Kidney (tissue), 14 donors: Measurements from ENCODE around the gene ACOXL. TPM values are rescaled to one million over a fixed set of nuclear protein-coding genes. Genes with fewer than 3 reads are reported as not detected.
A peak's percentile ranks its signal among the peaks of the same experiment; 100 is the strongest.

Experiments used
- DNase-seq, 5 donors: peaks; one replicate each; pipeline ENCODE4 v3.0.0-alpha.2; 2013 to 2020
- FAIRE-seq: peaks from 2 replicates; lab custom pipeline; 2012; peaks lifted over from hg19 to GRCh38; lab: Jason Lieb, UNC
- H3K27ac ChIP-seq, 2 donors: one replicate each; pipeline ENCODE4 v1.7.0; 2013; ENCODE audit warnings: low read depth in 2 of 2, low read length in 2 of 2, inconsistent platforms in 1 of 2
- H3K27me3 ChIP-seq: one replicate; pipeline ENCODE4 v1.7.1; 2013; ENCODE audit warnings: low read length, inconsistent platforms; ENCODE audit not compliant: control insufficient read depth, insufficient read depth
- H3K36me3 ChIP-seq, 3 donors: one replicate each; pipeline versions ENCODE4 v1.7.0 to v1.7.1; 2013; ENCODE audit warnings: low read length in 3 of 3, control low read depth in 1 of 3, inconsistent platforms in 1 of 3; ENCODE audit not compliant: insufficient read depth in 3 of 3, control insufficient read depth in 2 of 3
- H3K4me1 ChIP-seq, 3 donors: one replicate each; pipeline versions ENCODE4 v1.7.0 to v1.7.1; 2013; ENCODE audit warnings: low read length in 3 of 3, inconsistent platforms in 1 of 3, low read depth in 1 of 3; ENCODE audit not compliant: control insufficient read depth in 2 of 3, insufficient read depth in 2 of 3
- H3K4me3 ChIP-seq, 3 donors: one replicate each; pipeline versions ENCODE4 v1.7.0 to v1.8.1; 2013; ENCODE audit warnings: low read length in 3 of 3, control low read depth in 1 of 3, inconsistent platforms in 1 of 3
- H3K9ac ChIP-seq, 3 donors: one replicate each; pipeline versions ENCODE4 v1.7.0 to v1.7.1; 2013; ENCODE audit warnings: low read length in 3 of 3, control low read depth in 1 of 3, inconsistent platforms in 1 of 3
- H3K9me3 ChIP-seq, 3 donors: one replicate each; pipeline versions ENCODE4 v1.7.0 to v1.7.1; 2013; ENCODE audit warnings: low read length in 3 of 3, control low read depth in 1 of 3, inconsistent platforms in 1 of 3; ENCODE audit not compliant: control insufficient read depth in 2 of 3, insufficient read depth in 1 of 3
- CTCF ChIP-seq: IDR thresholded peaks from 3 replicates; pipeline ENCODE4 v1.5.1; 2012; ENCODE audit warnings: mild to moderate bottlenecking, moderate library complexity, borderline replicate concordance; ENCODE audit not compliant: insufficient read depth; ENCODE audit errors: extremely low read depth
- intact Hi-C: fragments of 100-400 bp; cut with DNase I; formaldehyde crosslinking; loops from one replicate; pipeline ENCODE4 v1.11.1; 2022
- polyA plus RNA-seq: library from polyadenylated mRNA; stranded (reverse); fragments of 350-450 nt; fragmentation: Illumina TruSeq; extraction: RNeasy Lipid Tissue Mini Kit (QIAGEN cat#74804); gene quantifications from one replicate; pipeline ENCODE4 v1.2.3, GENCODE V29; 2014; ENCODE audit warnings: low read depth, low replicate concordance; ENCODE audit not compliant: insufficient read depth
- total RNA-seq: library from RNA; stranded (reverse); fragmentation: NEBNext Ultra II Directional; extraction: Animal tissue kit (Norgen Biotek cat#: 25700); gene quantifications from one replicate; pipeline ENCODE4 v1.2.1, GENCODE V29; 2021
- donor health status: control.
- donor health status: control.
- donor health status: control.
- donor health status: control.
- donor health status: control.
- donor health status: DM: yes; HTN: yes; CAD: no.
- donor health status: Normal renal cell carcinoma (clear cell type).

The ACOXL gene
- total and polyA plus RNA-seq, 2 donors from 2014 or later, result 2.0 TPM; not detected in 1

GRCh38 chr2:110745048-110745447 lies 12.7 kb downstream of the ACOXL start:
- DNase-seq (no peak), FAIRE-seq (no peak)
- no peaks in the 10 kb centered on the region for H3K4me1 ChIP-seq
- no peak overlapping the region for H3K9ac ChIP-seq
- H3K27me3 ChIP-seq, result no peaks in the 10 kb centered on the region
- no peaks in the 10 kb centered on the region for H3K9me3 ChIP-seq
- intact Hi-C loops, result no loop called here
- no peak for TF ChIP-seq CTCF
- H3K4me3 ChIP-seq, result no peak overlapping the region
- no peak overlapping the region for H3K27ac ChIP-seq
- H3K36me3 ChIP-seq, result no peaks in the 10 kb centered on the region

GRCh38 chr2:110746586-110747521 lies 14.5 kb downstream of the ACOXL start:
- no peak for FAIRE-seq
- TF ChIP-seq CTCF, result no peak
- intact Hi-C loops, result no loop called here

GRCh38 chr2:110747522-110748488 lies 15.4 kb downstream of the ACOXL start:
- intact Hi-C loops, result no loop called here
- Histone ChIP-seq H3K9me3 (no peaks in the 10 kb centered on the region), H3K4me1 (no peaks in the 10 kb centered on the region), H3K4me3 (peak overlapping the region in 1 of 3 donors; percentile 8), H3K36me3 (no peaks in the 10 kb centered on the region), H3K9ac (no peak overlapping the region), H3K27ac (no peak overlapping the region), H3K27me3 (no peaks in the 10 kb centered on the region)
- no peak for TF ChIP-seq CTCF
- DNase-seq (no peak), FAIRE-seq (no peak)

More at GRCh38 chr2:110746586-110747521, 14.5 kb downstream of the ACOXL start:
- H3K9ac ChIP-seq, result no peak overlapping the region
- no peak for DNase-seq
- H3K9me3 ChIP-seq, result no peaks in the 10 kb centered on the region
- no peaks in the 10 kb centered on the region for H3K27me3 ChIP-seq
- no peaks in the 10 kb centered on the region for H3K4me1 ChIP-seq
- H3K36me3 ChIP-seq, result no peaks in the 10 kb centered on the region
- no peak overlapping the region for H3K4me3 ChIP-seq
- no peak overlapping the region for H3K27ac ChIP-seq
